HG02938 (cell line): ENCODE results near the gene CPNE8.

Experiments used
- ATAC-seq: cut with Tn5 transposase; IDR thresholded peaks from one replicate; pipeline ENCODE4 v1.9.1; 2021; ENCODE audit warnings: mild to moderate bottlenecking, moderate library complexity; ENCODE audit not compliant: unreplicated experiment

The CPNE8 gene

DNA sequence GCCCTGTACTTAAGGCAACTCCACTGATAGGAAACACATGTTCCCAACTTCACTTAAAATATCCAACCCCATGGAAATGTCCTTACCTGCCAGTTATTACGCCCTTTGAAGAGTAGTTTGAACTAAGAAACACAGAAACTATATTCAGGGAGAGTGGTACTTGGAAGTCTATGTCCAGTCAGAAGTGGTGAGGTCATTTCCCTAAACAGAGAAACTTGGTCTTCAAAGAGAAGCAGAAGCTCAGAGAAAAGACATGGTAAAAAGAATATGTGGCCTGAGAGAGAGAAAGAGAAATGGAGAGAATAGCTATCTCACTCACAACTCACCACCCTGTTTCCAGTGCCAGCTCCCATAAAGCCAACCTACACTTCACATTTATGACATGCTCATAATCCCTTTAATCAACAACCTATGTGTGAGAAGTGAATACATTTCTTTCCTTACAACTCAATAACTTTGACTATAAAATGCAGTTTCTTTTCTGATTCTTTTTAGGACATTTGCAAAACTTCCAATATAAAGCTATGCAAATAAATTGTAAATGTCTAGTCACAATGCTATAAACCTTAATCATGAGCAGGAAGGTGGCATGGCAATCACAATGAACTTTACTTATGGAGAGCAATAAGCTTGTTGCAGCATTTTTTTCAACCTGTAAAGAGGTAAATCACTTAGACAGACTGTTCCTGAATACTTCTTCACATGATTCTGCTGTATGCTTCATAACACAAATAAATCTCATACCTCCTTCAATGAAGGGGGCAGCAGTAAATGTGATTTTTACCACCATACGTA is 67.1 kb downstream of the CPNE8 start:
- ATAC-seq = no peak

DNA sequence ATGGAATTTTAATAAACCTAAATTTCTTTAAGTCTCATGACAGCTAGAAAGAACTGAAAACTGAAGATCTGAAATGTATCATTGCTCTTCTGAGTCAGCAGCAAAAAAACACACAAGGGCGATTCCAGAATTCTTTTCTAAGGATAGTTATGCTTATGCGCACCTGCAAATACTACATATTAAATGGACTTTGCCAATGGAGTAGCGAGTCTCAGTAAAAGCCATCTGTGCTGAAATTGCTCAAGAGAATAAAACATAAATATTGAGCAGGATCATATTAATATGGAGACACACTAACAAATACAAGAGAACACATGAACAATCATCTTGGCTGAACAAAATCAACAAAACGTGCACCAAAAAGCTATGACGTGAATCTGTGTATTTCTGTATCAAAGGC is 73.7 kb downstream of the CPNE8 start:
- ATAC-seq = no peak

DNA sequence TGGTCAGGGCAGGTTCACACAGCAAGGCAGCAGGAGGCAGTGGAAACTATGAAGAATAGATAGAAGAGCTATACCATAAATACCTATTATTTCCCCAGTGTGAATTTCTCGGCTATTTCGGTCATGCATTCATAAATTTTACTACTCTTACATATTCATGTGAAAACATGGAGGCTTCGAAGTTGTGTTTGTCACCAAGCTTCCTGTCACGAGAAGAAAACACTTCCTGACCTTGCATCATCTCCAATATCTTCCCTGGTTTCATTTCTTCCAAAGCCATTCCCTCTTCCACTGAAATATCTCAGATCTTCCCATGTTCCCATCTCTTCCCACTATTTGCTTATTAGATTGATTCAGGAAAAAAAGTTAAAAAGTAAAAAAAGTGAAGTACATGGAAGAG is 80.4 kb downstream of the CPNE8 start:
- no peak for ATAC-seq

DNA sequence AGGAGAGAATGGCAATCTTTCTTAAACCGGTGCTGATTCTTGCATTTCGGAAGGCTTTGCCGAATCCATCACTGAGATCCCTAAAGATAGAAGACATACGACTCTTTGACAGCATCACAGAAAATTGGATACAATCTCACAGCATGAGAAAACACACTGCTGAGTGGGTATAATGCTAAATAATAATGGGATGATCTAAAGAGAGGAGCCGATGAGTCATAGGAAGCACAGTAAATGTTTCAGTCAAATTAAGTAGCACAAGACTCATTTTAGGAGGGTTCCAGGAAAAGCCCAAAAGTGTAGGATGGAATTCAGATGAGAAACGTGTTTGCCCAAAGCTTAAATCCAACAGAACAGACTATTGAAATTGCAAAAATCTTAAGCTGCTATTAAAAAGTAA is 81.7 kb downstream of the CPNE8 start:
- no peak for ATAC-seq

DNA sequence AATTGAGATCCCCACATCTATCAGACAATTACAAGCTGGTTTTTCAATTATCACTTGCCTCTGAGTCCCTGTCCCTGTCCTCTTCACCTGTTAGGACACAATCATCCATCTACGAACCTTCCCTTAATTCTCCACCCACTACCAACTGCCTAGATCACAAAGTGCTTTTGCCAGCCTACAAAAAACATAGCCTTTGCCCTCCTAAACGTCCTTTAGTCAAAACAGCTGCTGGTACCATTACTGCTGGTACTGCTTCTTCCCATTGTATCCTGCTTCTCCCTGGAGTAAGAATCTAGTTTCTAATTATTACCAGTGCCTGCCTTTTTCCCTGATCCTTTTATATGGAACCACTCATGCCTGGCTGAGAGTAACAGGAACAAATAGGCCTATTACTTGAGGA is 82.1 kb downstream of the CPNE8 start:
- no peak for ATAC-seq

DNA sequence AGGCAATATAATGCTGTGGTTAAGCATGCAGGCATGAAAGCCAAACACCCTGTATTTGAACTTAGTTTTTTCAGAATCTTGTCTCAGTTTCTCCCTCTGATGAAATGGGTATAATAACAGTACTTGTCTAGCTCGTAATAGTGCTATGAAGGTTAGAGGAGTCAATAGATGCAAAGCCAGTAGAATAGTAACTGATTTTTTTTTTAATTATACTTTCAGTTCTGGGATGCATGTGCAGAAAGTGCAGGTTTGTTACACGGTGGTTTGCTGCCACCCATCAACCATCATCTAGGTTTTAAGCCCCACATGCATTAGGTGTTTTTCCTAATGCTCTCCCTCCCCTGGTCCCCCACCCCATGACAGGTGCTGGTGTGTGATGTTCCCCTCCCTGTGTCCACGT is 87.4 kb downstream of the CPNE8 start:
- no peak for ATAC-seq

DNA sequence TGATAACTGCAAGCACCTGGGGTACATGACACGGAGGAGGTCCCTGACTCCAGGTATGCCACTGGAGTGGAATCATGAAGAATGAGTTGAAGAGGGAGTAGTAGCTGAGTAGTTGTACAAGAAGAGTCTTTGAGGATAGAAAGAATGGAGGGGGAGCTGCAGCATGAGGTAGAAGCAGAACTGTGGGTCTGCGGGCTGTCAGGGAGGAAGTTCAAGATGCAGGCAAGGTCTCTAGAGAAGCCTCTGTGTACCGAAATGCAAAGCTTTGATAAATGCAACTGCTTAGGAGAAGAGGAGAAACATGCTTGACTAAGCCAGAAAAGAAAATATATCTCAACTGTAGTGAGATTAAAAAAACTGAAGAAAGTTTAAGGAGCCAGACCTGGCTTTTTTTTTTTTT is 91.5 kb downstream of the CPNE8 start:
- no peak for ATAC-seq

DNA sequence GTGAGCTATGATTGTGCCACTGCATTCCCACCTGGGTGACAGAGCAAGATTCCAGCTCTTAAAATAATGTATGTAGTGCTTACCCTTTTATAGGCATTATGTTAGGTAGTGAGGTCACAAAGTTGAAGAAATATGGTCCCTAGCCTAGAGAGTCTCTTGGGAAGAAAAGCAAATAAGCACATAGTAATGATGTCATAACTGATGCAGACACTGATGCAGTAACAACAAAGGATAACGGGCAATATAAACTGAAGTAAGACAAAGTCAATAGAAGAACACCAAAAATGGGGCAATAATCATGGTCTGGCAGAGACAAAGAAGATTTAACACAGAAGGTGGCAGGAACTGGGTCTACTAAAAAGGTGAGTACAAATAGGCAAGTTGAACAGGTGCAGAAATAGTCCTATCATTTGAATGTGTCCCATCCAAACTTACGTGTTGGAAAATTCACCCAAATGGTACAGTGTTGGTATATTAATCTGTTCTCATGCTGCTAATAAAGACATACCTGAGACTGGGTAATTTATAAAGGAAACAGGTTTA is 93.5 kb downstream of the CPNE8 start:
- ATAC-seq = no peak

DNA sequence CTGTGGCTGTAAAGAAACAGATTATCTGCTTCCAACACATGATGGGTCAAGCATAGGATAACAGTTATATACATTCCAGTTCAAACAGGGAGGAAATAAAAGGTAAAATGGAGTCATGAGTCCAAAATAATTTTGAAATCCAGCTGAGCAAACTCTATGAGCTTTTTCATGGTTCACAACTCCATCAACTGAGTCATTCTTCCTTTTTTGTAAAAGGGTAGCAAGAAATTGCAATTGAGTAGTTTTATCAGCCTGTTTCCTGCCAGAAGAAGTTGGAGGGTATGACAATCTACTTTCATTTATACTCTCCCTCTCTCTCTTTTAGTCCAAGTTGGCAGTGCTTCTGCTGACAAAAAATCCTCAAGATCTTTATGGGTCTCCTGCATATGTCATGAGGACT is 95.6 kb downstream of the CPNE8 start:
- no peak for ATAC-seq

DNA sequence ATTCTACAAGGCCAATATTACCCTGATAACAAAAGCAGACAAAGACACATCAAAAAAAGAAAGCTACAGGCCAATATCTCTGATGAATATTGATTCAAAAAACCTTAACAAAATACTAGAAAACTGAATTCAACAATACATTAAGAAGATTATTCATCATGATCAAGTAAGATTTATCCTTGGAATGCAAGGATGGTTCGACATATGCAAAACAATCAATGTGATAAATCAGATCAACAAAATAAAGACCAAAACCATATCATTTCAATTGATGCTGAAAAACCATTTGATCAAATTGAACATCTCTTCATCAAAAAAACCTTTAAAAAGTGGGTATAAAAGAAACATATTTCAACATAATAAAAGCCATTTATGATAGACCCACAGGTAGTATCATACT is 117.3 kb downstream of the CPNE8 start:
- no peak for ATAC-seq

DNA sequence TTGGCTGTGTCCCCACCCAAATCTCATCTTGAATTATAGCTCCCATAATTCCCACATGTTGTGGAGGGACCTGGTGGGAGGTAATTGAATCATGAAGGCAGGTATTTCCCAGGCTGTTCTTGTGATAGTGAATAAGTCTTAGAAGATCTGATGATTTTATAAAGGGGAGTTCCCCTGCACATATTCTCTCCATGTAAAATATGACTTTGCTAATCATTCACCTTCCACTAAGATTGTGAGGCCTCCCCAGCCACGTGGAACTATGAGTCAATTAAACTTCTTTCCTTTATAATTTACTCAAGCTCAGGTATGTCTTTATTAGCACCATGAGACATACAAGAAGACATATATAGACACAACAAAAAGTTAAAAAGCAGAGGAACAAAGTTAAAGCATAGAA is 120.0 kb downstream of the CPNE8 start:
- no peak for ATAC-seq

DNA sequence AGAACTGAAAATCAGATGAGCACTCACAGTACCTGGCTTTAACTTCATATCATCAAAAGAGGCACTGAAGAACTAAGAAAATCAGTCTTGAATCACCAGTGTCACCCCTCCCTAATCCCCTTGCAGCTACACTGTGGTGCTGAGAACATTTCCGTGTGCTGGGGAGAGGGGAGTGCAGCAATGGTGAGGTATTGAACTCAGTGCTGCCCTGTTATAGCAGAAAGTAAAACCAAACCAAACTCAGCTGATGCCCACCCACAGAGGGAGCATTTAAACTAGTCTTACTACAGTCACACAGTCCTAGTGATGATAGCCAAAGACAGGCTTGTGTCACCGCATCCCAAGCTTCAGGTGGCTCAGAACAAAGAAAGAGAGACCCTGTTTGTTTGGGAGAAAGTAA is 122.1 kb downstream of the CPNE8 start:
- no peak for ATAC-seq

DNA sequence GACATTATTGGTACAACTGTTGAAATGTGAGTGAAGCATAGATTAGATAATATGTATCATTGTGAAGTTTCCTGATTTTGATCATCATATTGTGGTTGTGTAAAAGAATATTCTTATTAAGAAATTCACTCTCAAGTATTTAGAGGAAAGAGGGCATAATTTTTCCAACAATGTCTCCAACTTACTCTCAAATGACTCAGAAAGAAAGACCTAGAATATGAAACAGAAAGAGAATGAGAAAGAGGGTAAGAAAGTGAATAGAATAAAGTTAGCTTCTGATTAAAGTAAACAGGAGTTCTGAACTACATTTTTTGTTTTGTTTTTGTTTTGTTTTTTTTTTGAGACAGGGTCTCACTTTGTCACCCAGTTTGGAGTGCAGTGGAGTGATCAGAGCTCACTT is 123.0 kb downstream of the CPNE8 start:
- no peak for ATAC-seq

DNA sequence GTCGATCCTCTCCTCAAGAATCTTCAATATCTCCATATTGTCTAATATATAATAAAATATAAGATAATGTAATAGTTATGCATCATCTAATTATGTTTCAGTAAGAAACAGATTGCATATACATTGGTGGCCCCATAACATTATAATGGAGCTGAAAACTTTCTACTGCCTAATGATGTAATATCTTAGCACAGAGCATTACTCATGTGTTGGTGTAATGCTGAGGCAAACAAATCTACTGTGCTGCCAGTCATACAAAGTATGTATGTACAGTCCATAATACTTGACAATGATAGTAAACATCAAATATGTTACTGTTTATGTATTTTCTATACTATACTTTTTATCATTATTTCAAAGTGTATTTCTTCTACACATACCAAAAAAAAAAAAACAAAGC is 128.7 kb downstream of the CPNE8 start:
- ATAC-seq = no peak

DNA sequence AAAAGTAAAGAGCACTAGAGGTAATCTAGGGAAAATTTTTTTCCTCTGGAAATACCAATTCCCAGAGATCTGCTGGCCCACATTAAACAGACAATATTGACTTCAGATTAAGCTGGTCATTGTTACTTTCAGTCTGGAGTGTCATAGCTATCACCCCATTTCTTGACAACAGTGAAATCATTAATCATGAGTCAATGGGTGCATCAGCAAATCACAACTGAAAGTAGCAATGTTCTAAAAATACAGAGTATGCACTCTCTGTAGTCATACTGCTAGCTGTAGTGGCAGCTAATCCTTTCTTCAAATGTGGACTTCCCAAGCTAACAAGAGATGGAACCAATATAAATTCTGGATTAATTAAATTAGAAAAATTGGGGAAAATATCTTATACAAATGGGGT is 129.9 kb downstream of the CPNE8 start:
- ATAC-seq = peak; percentile 98

DNA sequence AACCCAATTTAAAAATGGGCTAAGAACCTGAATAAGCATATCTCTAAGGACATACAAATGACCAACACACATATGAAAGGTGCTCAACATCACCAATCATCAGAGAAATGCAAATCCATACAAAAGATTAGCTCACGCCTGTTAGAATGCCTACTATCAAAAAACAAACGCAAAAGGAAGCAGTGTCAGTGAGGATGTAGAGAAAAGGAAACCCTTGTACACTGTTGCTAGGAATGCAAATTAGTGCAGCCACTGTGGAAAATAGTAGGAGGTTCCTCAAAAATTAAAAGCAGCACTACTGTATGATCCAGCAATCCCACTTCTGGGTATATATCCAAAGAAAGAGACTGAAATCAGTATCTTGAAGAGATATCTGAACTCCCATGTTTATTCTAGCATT is 133.0 kb downstream of the CPNE8 start:
- no peak for ATAC-seq

DNA sequence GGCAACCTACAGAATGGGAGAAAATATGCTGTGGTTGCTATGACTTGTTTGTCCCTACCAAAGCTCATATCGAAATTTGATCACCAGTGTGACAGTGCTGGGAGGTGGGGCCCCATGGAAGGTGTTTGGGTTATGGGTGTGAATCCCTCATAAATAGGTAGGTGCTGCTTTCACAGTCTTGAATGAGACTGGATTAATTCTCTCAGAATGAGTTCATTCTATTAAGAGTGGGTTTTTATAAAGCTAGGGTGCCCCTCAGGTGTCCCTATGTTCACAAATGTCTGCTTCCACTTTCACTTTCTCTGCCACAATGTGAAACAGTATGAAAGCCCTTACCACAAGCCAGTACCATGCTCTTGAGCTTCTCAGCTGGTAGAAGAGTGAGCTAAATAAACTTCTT is 133.5 kb downstream of the CPNE8 start:
- peak; percentile 63 for ATAC-seq

DNA sequence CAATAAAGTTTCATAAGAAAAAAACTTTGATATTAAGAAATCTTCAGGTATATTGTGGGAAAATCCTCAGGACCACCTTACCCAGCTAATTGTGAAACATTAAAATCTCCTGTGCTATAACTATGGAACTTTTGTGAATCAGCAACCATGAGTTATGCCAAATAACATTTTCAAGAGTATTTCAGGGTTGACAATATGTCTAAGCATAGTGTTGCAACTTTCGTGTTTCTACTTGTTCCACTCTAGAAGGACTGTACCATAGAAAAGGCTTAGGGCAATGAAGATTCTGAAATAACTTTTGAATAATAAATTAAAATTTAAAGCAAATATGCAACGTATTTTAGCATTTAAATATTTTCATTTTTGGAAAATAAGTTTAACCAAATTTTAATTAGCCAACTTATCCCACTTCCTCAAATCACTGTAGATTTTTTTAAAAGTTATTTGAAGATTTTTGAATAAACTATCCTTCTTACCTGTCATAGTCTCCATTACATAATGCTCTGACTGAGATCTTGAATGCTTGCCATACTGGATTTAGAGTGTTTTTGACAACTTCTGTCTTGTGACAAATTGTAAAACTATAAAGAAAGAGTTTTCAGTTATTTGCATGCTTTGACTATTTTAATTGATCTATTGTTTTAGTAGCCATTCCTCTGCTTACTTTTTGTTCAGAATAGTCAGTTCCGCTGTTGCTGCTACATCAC is 143.6 kb downstream of the CPNE8 start:
- ATAC-seq = no peak

DNA sequence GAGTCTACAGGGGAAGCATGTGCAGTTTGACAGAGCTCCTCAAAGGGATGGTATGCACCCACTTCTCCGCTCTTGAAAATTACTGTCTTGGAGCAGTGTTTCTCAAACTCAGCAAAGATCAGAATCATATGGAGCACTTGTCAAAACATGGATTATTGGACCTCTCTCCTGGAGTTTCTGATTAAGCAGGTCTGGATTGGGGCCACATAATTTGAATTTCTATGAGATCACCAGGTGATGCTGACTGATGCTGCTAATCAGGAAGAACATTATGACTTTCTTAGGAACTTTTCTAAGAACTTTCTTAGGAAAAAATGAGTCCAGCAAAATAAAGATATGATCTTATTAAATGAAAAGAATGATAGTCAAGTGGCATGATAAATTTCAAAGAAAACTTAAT is 144.3 kb downstream of the CPNE8 start:
- no peak for ATAC-seq

DNA sequence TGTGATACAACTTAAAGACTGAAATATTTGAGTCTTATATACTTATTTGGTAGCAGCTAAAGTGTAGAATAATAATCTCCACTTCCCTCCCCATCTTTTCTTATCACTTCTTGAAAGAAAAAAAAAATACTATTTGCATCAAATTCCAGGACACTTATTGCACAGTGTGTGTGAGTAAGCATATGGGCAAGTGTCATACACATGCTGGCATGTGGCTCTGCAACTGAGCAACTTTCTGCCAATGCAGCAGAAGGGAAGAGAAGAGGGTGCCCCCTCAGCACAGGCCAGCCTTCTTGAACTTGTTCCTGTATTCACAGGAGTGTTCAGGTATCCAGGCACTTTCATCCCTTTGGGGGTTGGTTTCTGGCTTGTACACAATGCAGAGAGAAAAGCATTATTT is 145.8 kb downstream of the CPNE8 start:
- no peak for ATAC-seq

DNA sequence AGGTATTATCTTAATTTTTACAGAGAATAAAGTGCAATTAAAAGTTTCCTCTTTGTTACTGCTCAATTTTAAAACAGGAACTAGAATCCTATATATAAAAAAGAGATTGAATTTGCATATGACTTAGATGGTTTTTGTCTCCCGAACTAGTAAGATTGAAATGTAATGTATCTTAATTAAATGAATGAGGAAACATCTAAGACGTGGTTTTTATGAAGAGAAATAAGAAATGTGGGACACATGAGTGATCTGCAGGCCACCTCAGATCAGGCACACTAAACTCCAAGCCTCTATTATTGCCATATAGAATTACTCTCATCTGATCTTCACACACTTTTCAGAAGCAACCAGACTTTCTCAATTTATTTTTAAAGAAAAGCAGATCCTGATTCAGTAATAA is 158.6 kb downstream of the CPNE8 start:
- no peak for ATAC-seq

DNA sequence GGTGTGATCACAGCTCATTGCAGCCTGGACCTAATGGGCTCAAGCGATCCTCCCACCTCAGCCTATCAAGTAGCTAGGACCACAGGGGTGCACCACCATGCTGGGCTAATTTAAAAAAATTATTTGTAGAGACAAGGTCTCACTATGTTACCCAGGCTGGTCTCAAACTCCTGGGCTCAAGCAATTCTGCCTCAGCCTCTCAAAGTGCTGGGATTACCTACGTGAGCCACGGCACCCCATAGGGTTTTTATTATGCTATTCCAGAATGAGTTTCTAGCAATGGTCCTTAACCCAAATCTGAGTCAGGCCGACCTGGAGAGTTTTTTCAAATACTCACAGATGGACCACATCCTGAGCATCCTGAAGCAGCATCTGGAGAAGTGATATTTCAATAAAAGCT is 159.8 kb downstream of the CPNE8 start:
- no peak for ATAC-seq
